HG02870 (cell line): Measurements from ENCODE around the gene CDH1.
"Not testable (repeated sequence)": the region's sequence is repeated elsewhere in the genome, so short reads cannot be mapped to it uniquely, and the experiment has no call there.

Experiments used
- ATAC-seq: cut with Tn5 transposase; IDR thresholded peaks from one replicate; pipeline ENCODE4 v1.9.1; 2021; ENCODE audit warnings: mild to moderate bottlenecking, moderate library complexity; ENCODE audit not compliant: unreplicated experiment

CDH1 gene

DNA sequence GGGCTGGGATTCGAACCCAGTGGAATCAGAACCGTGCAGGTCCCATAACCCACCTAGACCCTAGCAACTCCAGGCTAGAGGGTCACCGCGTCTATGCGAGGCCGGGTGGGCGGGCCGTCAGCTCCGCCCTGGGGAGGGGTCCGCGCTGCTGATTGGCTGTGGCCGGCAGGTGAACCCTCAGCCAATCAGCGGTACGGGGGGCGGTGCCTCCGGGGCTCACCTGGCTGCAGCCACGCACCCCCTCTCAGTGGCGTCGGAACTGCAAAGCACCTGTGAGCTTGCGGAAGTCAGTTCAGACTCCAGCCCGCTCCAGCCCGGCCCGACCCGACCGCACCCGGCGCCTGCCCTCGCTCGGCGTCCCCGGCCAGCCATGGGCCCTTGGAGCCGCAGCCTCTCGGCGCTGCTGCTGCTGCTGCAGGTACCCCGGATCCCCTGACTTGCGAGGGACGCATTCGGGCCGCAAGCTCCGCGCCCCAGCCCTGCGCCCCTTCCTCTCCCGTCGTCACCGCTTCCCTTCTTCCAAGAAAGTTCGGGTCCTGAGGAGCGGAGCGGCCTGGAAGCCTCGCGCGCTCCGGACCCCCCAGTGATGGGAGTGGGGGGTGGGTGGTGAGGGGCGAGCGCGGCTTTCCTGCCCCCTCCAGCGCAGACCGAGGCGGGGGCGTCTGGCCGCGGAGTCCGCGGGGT lies at the start of gene CDH1:
CDH1 (plus strand) TSS at position 247 of the 684 bp plus-strand sequence; CDS start at position 371, 124 bp downstream.
- ATAC-seq = no peak

DNA sequence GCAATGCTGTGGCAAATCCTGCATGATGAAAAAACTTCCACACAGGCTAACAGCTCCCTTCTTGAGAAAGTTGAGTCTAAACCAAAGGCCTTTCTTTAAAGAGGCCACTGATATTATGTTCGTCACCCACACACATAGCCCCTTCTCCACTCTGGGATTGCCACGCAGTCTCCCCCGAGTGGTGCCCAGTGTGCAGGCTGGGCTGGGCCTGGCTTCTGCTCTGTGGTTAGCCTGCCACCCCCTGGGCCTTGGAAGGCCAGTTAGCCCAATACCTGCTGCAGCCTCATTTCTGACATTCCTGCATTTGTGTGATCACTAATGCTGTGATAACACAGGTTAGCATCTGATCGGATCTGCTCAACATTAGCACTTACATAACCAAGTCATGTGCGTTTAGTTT lies 47.2 kb upstream of the CDH1 start:
- ATAC-seq = no peak

DNA sequence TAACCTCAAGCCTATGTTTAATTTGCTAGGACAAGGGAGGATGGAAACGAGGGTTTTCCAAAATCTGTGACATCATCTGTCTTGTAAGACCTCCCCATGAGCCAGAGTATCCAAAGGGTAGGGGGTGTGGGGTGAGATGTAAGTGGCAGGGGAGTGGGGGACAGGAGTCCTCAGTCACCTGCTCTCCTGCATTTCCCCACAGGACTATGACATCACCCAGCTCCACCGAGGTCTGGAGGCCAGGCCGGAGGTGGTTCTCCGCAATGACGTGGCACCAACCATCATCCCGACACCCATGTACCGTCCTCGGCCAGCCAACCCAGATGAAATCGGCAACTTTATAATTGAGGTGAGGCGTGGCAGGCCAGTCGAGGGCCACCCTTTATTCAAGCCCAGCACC lies 41.5 kb upstream of the CDH1 start:
- no peak for ATAC-seq

DNA sequence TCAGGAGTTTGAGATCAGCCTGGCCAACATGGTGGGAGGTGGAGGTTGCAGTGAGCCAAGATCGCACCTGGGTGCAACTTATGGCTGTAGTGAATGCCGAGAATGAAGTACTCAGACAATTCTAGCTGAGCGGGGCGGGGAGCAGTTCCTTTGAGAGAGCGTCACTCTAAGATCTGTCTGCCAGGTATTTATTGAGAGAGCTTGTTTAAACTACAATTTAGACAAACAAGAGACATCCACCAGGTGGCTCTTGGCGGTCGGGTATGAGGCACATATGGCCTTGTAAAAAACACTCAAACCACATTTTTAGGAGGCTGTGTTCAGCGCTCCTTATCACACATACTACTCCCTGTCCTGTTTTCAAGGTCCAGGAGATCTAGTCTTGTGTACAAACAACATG lies 40.6 kb upstream of the CDH1 start:
- no peak for ATAC-seq

DNA sequence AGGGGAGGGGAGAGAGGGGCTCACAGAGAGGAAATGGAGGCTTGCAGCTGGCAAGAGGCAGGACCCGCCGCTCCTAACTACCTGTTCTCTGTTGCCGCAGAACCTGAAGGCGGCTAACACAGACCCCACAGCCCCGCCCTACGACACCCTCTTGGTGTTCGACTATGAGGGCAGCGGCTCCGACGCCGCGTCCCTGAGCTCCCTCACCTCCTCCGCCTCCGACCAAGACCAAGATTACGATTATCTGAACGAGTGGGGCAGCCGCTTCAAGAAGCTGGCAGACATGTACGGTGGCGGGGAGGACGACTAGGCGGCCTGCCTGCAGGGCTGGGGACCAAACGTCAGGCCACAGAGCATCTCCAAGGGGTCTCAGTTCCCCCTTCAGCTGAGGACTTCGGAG lies 39.0 kb upstream of the CDH1 start:
- no peak for ATAC-seq

DNA sequence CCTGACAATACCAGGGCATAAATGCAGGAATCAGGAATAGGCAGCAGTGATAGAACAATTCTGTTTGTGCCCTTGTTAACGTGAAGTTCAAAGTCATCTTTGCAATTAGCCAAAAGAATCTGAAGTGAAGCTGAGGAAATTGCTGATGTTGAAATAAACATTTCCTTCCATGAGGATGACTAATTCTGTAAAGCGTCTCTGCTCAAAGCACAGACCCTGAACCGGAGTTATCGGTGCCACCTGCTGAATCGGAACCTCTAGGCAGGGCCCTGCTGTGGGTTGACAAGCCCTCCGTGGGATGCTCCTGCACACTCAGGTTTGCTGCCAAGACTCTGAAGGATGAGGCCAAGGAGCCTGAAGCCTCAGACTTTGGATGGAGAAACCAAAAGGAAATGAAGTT lies 37.0 kb upstream of the CDH1 start:
- no peak for ATAC-seq

DNA sequence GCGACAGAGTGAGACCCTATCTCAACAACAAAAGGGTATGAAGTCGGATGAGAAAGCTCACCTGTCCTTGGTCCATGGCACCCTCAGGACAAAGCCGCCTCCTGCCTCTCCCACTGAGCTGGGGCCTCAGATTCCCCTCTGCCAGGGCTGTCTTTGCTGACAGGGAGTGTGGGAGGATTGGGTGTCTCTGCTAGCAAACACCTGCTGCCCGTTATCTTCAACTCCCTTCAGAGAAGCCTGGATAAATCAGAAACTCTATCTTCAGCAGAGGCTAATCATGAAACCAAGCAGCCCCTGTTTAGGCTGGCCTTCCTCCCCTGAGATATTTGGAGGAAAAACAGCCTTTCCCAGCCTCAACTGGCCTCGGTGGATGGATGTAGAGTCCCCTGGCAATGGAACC lies 36.3 kb upstream of the CDH1 start:
- no peak for ATAC-seq

DNA sequence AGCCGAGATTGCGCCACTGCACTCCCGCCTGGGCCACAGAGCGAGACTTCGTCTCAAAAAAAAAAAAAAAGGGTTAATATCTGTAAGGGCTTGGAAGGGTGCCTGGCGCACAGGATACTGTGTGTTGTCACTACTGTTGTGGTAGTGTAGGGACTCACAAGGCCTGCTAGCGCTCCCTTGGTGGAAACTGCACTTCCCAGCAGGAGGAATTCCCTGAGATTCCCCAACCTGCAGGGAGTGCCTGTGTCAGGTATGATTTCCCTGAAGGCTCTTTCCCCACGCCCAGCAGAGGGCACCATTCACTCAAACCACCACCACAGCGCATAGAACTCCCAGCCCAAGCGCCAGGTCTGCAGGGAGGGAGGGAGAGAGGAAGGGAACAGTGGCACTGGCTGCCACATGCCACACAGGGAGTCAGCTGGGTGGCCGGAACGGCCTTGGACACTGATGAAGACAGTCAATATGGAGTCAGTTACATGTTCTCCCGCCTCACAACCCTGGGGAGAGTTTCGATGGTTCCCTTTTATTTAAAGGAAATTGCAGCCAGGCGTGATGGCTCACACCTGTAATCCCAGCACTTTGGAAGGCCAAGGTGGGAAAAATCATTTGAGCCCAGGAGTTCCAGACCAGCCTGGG lies 32.7 kb upstream of the CDH1 start:
- no peak for ATAC-seq

DNA sequence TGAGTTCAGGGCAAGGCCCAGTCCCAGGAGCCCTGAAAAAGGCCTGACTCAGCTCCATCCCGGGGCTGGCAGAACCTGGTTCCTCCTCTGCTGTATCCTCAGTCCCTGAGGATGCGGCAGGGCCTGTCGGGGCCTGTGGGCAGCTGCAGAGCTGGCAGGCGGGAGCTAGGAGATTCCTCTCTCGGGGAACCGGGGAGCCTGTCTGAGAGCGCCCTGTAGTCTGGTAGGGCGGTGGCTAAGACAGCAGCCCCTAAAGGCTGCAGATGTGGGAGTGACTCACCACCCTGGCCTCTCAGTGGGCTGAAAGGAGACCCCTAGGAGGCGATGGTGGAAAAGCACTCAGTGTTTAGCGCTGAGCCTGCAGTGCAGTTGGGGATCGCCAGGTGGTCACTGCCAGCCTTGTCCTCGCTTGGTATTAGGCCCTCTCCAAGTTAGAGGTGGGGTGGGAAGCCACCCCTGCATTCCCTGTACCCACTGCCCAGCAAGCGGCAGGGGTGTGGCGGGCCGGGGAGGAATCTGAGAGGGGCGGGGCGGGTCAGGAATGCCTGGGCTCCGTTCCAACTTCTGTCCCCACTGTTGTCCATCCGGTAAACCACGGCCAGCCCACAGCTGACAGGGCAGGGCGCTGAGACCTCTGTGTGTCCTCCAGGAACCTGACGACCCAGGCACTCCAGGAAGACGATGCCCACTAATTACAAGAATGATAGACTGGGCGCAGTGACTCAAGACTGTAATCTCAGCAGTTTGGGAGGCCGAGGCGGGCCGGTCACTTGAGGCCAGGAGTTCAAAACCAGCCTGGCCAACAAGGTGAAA lies 29.5 kb upstream of the CDH1 start:
- no peak for ATAC-seq

DNA sequence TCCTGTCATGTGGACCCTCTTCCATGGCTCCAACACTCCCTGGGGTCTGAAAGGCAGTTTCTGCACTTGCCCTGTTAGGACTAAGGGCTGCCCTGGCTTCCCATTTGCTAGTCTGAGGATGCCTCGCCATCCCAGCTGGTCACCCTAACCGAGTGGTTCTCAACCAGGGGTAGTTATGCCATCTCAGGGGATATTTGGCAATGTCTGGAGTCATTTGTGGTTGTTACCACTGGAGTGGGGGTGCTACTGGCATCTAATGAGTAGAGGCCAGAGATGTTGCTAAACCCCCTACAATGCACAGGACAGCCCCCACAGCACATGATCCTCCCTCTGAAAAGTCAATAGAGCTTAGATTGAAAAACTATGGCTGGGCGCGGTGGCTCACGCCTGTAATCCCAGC lies 26.9 kb upstream of the CDH1 start:
- no peak for ATAC-seq

DNA sequence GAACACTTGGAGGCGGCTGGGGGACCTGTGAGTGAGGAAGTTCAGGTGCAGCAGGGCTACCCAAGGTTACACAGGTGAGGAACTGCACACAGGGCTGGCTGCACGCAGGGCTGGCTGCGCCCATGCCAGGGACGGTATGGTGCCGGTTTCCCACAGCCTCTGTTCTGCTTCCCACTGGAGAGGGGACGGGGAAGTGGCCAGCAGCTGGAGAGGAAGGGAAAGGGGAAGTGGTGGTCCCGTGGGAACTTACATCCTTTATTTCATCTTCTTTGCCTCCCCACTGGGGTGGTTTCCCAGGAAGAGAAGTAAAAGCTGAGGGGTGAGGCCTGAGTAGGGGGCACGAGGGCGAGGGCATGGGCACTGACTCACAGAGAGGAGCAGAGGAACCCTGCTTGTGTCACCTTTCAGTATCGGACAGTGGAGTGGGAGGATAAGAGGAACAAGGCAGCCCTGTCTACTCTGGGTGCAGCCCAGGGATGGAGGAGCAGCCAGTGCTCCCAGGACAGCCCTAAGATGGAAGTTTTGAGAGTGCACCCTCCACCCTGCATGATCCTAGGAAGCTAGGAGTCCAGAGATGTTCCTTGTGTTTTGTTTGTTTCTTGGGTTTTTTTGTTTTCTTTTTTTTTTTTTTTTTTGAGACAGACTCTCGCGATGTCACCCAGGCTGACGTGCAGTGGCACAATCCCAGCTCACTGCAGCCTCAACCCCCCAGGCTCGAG lies 25.5 kb upstream of the CDH1 start:
- ATAC-seq = no peak

DNA sequence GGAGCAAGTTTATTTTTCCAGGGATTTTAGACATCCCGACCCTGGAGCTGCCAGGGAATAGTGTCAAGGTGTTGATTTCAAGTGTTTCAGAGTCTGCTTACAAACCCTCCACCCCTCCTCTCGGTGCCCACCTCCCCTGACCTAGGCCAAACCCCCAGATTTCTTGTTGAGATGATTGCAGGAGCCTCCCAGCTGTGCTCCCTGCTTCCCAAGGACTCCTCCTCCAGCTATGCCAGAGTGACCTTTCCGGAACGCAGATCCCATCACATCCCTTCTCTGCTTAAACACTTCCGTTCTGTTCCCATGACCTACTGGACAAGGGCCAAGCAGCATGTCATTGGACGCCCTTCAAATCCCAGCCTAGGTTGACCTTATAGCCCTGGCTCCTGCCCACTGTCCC lies 23.7 kb upstream of the CDH1 start:
- ATAC-seq = no peak

DNA sequence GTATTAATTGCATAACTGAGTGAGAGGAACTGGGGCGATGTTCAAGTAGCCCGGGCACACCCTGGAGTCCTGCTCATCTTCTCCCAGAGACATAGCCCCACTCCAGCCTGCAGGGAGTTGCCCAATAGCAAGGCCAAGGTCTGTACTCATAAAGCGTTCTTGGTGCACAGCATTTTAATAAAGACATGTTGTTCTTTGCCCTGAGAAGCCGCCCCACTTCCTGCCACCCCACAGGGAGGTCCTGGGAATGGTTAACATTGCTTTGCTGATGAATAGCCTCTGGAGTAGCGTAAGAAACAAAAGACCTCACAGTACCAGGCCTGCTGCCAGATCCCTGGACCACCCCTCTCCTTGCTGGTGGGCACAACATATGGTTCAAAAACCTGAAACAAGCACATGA lies 21.6 kb upstream of the CDH1 start:
- no peak for ATAC-seq

DNA sequence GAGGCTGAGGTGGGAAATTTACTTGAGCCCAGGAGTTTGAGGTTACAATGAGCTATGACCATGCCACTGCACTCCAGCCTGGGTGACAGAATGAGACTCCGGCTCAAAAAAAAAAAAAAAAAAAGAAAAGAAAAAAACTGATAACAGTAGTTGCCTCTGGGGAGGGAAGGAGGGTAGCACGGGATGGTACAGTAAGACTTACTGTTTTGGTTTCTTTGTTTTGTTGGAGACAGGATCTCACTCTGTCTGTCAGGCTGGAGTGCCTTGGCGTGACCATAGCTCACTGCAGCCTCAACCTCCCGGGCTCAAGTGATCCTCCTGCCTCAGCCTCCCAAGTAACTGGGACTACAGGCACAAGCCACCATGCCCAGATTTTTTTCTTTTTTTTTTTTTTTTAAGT lies 20.6 kb upstream of the CDH1 start:
- ATAC-seq = not testable (repeated sequence)

DNA sequence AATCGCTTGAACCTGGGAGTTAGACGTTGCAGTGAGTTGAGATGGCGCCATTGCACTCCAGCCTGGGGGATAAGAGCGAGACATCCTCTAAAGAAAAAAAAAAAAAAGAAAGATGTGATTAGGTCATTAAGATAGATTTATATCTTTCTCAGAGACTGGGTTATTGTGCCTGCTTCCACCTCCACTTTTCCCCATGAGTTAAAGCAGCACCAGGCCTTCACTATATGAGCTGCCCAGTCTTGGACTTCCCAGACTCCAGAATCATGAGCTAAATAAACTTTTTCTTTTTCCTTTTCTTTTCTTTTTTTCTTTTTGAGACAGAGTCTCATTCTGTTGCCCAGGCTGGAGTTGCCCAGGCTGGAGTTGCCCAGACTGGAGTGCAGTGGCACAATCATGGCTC lies 19.4 kb upstream of the CDH1 start:
- ATAC-seq = no peak

DNA sequence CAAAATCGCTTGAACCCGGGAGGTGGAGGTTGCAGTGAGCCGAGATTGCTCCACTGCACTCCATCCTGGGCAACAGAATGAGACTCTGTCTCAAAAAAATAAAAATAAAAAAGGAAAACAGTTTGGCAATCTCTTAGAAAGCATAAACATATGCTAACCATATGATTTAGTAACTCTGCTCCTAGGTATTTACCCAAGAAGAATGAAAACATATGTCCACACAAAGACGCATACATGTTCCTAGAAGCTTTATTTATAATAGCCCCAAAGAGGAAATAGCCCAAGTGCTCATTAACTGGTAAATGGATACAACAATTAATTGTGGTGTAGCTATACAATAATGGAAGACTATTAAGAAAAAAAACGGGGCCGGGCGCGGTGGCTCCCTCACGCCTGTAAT lies 18.5 kb upstream of the CDH1 start:
- no peak for ATAC-seq

DNA sequence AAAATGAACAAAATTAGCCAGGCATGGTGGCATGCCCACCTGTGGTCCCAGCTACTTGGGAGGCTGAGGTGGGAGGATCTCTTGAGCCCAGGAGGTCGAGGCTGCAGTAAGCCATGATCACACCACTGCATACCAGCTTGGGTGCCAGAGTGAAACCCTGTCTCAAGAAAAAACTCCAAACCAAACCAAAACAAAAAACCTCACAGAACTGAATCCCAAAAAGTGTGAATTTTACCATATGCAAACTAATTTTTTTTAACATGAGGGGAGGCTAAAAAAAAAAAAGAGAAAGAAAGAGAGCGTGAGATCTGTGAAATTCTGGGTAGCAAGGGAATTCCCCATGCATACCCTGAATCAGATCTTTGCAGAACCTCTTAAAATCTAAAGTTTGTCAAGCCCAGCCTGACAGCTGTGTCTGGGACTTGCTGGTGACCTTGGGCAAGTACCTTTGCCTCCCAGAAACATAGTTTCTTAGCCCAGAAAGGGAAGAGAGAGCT lies 17.1 kb upstream of the CDH1 start:
- peak; percentile 93 for ATAC-seq

DNA sequence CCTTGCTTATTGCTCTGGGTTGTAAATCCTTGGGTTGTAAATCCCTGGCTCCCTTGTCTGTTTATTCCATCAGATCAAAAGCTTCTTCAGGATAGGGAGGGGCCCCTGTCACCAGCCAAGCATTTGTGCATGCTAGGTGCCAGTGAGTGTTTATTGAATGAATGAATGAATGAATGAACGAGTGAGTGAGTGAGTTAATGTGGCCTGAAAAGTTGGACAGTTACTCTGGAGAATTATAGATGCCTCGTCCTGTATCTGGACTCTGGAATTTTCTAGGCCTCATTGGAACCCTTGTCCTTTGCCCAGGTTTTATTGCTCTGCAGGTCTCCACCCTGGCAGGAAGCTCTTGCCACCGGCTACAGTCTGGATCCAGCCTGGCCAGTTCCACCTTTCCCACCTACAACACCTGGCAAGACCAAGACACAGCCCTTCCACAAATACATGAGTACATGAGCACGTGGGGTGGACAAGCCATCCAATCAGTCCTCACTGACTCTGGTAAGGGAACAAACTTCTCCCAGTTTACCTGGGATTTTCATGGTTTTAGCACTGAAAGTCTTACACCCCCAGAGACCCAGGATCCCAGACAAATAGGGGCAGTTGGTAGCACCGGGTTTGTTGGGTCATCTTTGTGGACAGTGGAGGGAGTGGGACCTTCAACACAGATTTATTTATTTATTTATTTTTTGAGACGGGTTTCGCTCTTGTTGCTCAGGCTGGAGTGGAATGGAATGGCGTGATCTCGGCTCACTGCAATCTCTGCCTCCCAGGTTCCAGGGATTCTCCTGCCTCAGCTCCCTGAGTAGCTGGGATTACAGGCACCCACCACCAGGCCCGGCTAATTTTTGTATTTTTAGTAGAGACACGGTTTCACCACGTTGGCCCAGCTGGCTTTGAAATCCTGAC lies 14.7 kb upstream of the CDH1 start:
- no peak for ATAC-seq

DNA sequence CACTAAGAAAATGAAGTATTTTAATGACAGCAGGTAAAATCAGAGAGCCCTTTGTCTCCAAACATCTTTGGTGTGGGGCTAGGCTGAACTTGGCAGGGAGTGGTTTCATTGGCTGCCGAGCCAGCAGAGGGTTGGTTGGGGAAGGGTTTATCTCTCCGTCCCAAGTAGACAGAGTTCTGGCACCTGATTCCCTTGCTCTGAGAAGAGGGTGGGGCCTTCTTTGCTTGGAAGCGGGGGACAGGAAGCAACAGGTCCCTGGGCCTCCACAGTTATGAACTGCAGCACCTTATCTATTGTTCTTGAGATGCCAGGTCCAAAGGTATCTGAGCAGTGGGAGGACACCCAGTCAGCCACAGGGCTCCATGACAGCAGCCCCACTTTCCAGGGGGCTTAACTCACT lies 12.3 kb upstream of the CDH1 start:
- no peak for ATAC-seq

DNA sequence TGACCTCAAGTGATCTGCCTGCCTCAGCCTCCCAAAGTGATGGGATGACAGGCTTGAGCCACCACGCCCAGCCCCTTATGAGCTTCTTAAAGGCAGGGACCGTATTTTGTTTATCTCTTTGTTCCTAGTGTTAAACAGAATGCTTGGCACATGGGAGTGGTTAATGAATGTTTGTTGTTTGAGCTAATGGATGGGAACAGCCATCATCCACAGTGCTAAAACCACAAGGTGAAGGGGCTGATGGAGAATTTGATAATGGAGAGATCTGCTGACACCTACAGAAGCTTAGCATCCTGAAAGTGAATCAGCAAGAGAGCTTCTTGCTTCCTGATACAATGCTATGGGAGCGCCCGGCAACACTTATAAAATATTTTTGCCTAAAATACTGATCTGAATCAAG lies 8.6 kb upstream of the CDH1 start:
- no peak for ATAC-seq
